Stimulated activated CD8-positive, alpha-beta memory T cell treated with anti-CD3 and anti-CD28 coated beads, Interleukin-4, amount 100 ng/mL, for 24 hours (primary cell): ENCODE data around the gene PRAMEF27.
"Not testable (repeated sequence)": the region's sequence is repeated elsewhere in the genome, so short reads cannot be mapped to it uniquely, and the experiment has no call there.

Experiments used
- DNase-seq: peaks from one replicate; pipeline ENCODE4 v3.0.0-alpha.2; 2020; ENCODE audit warnings: low read depth

PRAMEF27 gene

DNA sequence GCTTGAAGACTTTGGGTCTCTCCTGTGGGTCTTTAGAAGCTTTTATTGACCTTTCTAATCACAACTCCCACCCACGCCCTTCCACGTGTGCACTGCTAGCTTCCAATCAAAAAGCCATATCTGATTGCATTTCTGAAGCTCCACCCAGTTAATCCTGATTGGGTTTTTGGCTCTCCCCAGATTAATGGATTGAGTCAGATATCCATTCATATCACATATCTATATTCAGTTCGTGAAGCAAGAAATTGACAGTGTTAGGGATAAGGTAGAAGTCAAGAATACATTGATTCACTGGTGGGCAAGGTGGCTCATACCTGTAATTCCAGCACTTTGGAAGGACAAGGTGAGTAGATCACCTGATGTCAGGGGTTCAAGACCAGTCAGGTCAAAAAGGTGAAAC, at the start of gene PRAMEF27:
Gene PRAMEF27, minus strand, starts transcription at position 101 of the 400 bp plus-strand sequence. CDS start 2,916 bp downstream, outside the sequence.
- not testable (repeated sequence) for DNase-seq

DNA sequence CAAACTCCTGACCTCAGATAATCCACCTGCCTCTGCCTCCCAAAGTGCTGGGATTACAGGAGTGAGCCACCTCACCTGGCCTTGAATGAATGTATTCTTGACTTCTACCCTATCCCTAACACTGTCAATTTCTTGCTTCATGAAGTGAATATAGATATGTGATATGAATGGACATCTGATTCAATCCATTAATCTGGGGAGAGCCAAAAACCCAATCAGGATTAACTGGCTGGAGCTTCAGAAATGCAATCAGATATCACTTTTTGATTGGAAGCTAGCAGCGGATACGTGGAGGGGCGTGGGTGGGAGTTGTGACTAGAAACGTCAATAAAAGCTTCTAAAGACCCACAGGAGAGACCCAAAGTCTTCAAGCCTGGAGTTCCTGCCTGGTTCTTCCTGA, 14.1 kb upstream of the PRAMEF27 start, which contains the start of gene PRAMEF25:
Gene PRAMEF25, plus strand, starts transcription at position 301 of the 400 bp plus-strand sequence. CDS start 2,920 bp downstream, outside the sequence.
- not testable (repeated sequence) for DNase-seq

DNA sequence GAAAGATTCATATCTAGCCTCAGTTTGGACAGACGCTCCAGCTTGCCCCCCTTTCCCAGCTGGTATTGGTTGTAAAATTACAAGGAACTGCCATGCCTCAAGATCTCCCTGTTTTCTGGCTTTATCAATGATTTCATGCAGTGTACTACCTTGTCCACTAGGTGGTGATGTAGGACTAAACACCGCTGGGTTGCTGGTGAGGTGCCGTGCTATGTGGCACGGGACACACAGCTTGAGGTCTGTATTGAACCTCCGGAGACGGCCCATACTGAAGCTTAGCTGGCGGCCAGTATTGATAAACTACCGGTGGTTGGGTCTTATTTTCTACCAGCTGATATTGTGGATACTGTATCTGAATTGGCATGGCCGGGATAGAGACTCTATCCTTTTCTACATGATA, 36.5 kb downstream of the PRAMEF27 start:
- DNase-seq: not testable (repeated sequence)

DNA sequence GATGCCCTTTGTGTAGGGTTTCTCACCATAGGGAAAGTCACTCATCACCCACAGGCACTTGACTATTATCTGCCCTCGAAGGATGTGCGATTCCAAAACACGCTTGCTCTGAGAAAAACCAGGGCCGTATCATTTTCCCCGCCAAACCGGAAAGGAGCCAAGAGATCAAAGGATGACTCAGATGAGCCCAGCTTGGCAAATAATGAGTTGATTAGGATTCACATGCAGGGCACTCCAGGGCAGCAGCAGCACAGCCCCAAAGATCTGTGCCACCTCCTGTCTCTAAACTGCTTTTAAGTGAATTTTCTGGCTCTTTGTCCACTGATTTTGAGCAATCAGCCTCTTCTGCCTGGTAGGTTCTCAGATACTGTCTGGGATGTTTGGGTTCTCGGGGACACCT, 44.4 kb downstream of the PRAMEF27 start:
- not testable (repeated sequence) for DNase-seq

GRCh38 chr1:13009348-13009747, 47.0 kb downstream of the PRAMEF27 start:
- DNase-seq: not testable (repeated sequence)

DNA sequence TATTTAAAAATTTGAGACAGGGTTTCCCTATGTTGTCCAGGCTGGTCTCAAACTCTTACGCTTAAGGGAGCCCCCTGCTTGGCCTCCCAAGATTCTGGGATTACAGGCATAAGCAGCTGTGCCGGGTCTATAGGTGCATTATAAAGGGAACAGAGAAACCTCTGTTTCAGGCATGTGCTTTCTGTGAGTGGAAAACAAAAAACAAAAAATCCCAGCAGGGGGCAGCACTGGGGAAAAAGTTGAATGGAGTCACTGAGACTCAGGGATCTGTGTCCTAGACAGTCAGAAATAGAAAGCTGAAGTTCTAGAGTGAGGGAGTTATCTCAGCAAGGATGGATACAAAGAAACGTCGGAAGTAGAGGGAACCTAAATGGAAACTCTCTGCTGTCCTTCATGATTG, 50.6 kb downstream of the PRAMEF27 start:
- not testable (repeated sequence) for DNase-seq
